HUES6 (cell line): ENCODE measurements around the gene RPH3AL.
"Not testable (repeated sequence)": the region's sequence is repeated elsewhere in the genome, so short reads cannot be mapped to it uniquely, and the experiment has no call there.

Experiments
- H3K27ac ChIP-seq: 2 replicates; pipeline ENCODE4 v1.7.0; 2013; ENCODE audit warnings: low read depth, mild to moderate bottlenecking, low read length, inconsistent platforms
- H3K27me3 ChIP-seq: 2 replicates; pipeline ENCODE4 v1.6.1; 2013; ENCODE audit warnings: low read length; ENCODE audit not compliant: control insufficient read depth, insufficient read depth
- H3K36me3 ChIP-seq: 2 replicates; pipeline ENCODE4 v1.6.1; 2013; ENCODE audit warnings: low read length; ENCODE audit not compliant: control insufficient read depth, insufficient read depth
- H3K4me1 ChIP-seq: 2 replicates; pipeline ENCODE4 v1.6.1; 2013; ENCODE audit warnings: low read length; ENCODE audit not compliant: control insufficient read depth, insufficient read depth
- H3K4me3 ChIP-seq: 2 replicates; pipeline ENCODE4 v1.5.1; 2013; ENCODE audit warnings: low read depth, low read length
- H3K9ac ChIP-seq: one replicate; pipeline ENCODE4 v1.6.1; 2013; ENCODE audit warnings: mild to moderate bottlenecking, low read length
- H3K9me3 ChIP-seq: 2 replicates; pipeline ENCODE4 v1.6.1; 2013; ENCODE audit warnings: low read depth, low read length; ENCODE audit not compliant: control insufficient read depth, insufficient read depth

The RPH3AL gene

GRCh38 chr17:237406-237955 is 115.1 kb downstream of the RPH3AL start:
- H3K36me3 ChIP-seq = no peaks in the 10 kb centered on the region
- H3K27me3 ChIP-seq = no peaks in the 10 kb centered on the region; the same call in 1 of the 2 replicates
- H3K9ac ChIP-seq = no peak overlapping the region
- H3K9me3 ChIP-seq = no peaks in the 10 kb centered on the region
- no peak overlapping the region for H3K4me3 ChIP-seq
- H3K4me1 ChIP-seq = peaks cover 8% of the 10 kb centered on the region
- no peak overlapping the region for H3K27ac ChIP-seq

- no peaks in the 10 kb centered on the region for H3K9me3 ChIP-seq
- no peaks in the 10 kb centered on the region for H3K36me3 ChIP-seq
- no peak overlapping the region for H3K9ac ChIP-seq
- H3K27me3 ChIP-seq = no peaks in the 10 kb centered on the region; the same call in 1 of the 2 replicates
- no peak overlapping the region for H3K4me3 ChIP-seq
- H3K4me1 ChIP-seq = peaks cover 8% of the 10 kb centered on the region
- no peak overlapping the region for H3K27ac ChIP-seq
Measured at GRCh38 chr17:236641-237405, 115.8 kb downstream of the RPH3AL start.

- Histone ChIP-seq H3K27ac (no peak overlapping the region), H3K9ac (no peak overlapping the region), H3K36me3 (no peaks in the 10 kb centered on the region), H3K9me3 (no peaks in the 10 kb centered on the region), H3K4me1 (peaks cover 8% of the 10 kb centered on the region), H3K27me3 (no peaks in the 10 kb centered on the region; the same call in 1 of the 2 replicates), H3K4me3 (no peak overlapping the region)
Measured at GRCh38 chr17:235831-236640, 116.6 kb downstream of the RPH3AL start.

- H3K9me3 ChIP-seq, H3K4me1 ChIP-seq, H3K9ac ChIP-seq, H3K27me3 ChIP-seq, H3K4me3 ChIP-seq, H3K36me3 ChIP-seq, H3K27ac ChIP-seq: not testable (repeated sequence)
Measured at GRCh38 chr17:234994-235830, 117.4 kb downstream of the RPH3AL start.

GRCh38 chr17:234163-234993 is 118.2 kb downstream of the RPH3AL start:
- not testable (repeated sequence) for H3K4me3 ChIP-seq, H3K9me3 ChIP-seq, H3K27me3 ChIP-seq, H3K9ac ChIP-seq, H3K36me3 ChIP-seq, H3K4me1 ChIP-seq, H3K27ac ChIP-seq

- no peaks in the 10 kb centered on the region for H3K9me3 ChIP-seq
Measured at GRCh38 chr17:233473-233941, 119.1 kb downstream of the RPH3AL start.

GRCh38 chr17:231966-232807 is 120.4 kb downstream of the RPH3AL start:
- H3K4me1 ChIP-seq = peaks cover 2% of the 10 kb centered on the region; the same call in 1 of the 2 replicates
- no peak overlapping the region for H3K4me3 ChIP-seq
- no peak overlapping the region for H3K27ac ChIP-seq
- H3K9me3 ChIP-seq = no peaks in the 10 kb centered on the region
- no peak overlapping the region for H3K9ac ChIP-seq
- no peaks in the 10 kb centered on the region; the same call in 1 of the 2 replicates for H3K27me3 ChIP-seq
- H3K36me3 ChIP-seq = no peaks in the 10 kb centered on the region

More at GRCh38 chr17:233473-233941, 119.1 kb downstream of the RPH3AL start:
- Histone ChIP-seq H3K9ac (no peak overlapping the region), H3K27ac (no peak overlapping the region), H3K4me1 (peaks cover 8% of the 10 kb centered on the region), H3K27me3 (no peaks in the 10 kb centered on the region; the same call in 1 of the 2 replicates), H3K4me3 (no peak overlapping the region), H3K36me3 (no peaks in the 10 kb centered on the region)

- H3K4me1 ChIP-seq = no peaks in the 10 kb centered on the region
- no peak overlapping the region for H3K27ac ChIP-seq
- H3K9me3 ChIP-seq = no peaks in the 10 kb centered on the region
- H3K9ac ChIP-seq = no peak overlapping the region
- H3K4me3 ChIP-seq = no peak overlapping the region
- no peaks in the 10 kb centered on the region for H3K27me3 ChIP-seq
- no peaks in the 10 kb centered on the region for H3K36me3 ChIP-seq
Measured at GRCh38 chr17:231191-231965, 121.2 kb downstream of the RPH3AL start.

GRCh38 chr17:230395-230770 is 122.2 kb downstream of the RPH3AL start:
- no peak overlapping the region for H3K4me3 ChIP-seq
- peaks cover 2% of the 10 kb centered on the region; the same call in 1 of the 2 replicates for H3K27me3 ChIP-seq
- no peak overlapping the region for H3K27ac ChIP-seq

More at GRCh38 chr17:230395-230770, 122.2 kb downstream of the RPH3AL start:
- no peaks in the 10 kb centered on the region for H3K36me3 ChIP-seq
- H3K4me1 ChIP-seq = no peaks in the 10 kb centered on the region
- no peaks in the 10 kb centered on the region for H3K9me3 ChIP-seq
- H3K9ac ChIP-seq = no peak overlapping the region
